HG02678 (cell line): Measurements from ENCODE around the gene MRPS34.
A peak's percentile ranks its signal among the peaks of the same experiment; 100 is the strongest.

Experiments
- ATAC-seq: cut with Tn5 transposase; IDR thresholded peaks from one replicate; pipeline ENCODE4 v1.9.1; 2021; ENCODE audit warnings: mild to moderate bottlenecking, moderate library complexity; ENCODE audit not compliant: unreplicated experiment

The MRPS34 gene

DNA sequence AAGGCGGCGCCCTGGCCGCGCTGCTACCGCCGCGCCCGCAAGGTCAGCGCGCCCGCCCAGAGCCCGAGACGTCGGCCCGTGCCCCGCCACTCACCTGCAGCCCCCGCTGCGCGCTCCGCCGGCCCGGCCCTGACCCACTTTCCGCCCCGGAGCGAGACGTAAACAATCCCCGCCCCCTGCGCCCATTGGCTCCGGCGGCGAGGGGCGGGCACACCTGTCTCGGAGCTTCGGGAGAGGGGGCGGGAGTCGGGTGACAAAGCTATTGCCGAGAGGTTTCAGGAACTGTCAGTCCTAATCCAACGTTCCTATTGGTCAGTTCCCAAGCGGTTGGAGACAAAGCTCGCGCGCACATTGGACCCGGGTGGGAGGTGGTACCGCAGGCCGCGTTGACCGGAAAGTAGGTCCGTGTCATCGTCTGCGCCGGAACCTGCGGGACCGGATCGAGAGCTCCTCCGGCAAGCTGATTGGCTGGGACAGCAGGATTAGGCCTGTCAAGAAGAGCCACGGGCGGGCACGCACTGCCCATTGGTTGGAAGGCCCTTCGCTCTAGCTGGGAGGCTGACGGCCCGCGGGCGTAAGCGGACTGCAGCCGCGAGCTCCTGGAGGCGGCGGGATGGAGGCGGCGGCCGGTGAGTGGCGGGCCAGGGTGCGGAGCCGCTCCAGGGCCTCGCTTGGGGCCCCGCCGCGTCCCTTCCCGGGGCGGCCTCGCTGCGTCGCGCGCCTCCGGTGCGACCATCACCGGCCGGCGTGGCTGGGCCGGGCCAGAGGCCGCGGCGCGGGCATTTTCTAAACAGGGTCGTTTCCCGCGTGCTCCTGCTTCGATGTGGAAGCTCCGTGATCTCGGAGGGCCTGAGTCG lies 9.7 kb upstream of the MRPS34 start, which contains the start of the genes NUBP2 and SPSB3:
NUBP2 (plus strand) TSS at position 553 of the 857 bp plus-strand sequence; CDS start at position 614, 61 bp downstream.
SPSB3 (minus strand) TSS at position 164 of the 857 bp plus-strand sequence. CDS start 1,088 bp downstream, outside the sequence.
- ATAC-seq = peak; percentile 86

DNA sequence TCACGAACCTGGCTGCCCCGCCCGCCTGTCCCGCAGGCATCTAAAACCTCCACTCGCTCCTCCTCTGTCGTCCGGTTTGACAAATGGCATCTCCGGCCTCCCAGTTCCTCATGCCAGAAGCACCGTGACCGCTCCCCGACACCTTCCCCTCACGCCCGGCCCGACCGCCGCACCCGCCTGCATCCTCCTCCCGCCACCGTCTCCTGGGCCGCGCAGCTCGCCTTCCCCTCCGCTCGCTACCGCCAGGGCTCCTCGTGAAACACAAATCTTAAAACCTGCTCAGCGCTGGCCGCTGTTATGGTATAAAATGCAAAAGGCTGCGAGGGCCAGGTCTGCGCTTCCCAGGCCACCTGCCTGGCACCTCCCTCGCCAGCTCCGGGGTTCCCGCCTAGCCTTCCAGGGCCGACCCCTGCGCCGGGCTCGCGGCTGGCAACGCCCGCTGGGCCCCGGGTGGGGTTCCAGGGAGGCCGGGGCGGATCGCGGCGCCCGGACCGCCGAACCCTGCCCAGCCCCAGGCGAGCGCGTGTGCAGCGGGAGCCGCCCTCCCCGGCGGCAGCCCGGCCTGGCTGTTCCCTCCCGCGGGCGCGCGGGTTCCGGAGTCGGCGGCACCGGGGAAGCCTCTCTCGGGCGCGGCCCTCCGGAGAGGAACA lies 8.9 kb upstream of the MRPS34 start:
- ATAC-seq = peak; percentile 2

GRCh38 chr16:1781254-1781653 lies 8.3 kb upstream of the MRPS34 start:
- ATAC-seq = no peak

DNA sequence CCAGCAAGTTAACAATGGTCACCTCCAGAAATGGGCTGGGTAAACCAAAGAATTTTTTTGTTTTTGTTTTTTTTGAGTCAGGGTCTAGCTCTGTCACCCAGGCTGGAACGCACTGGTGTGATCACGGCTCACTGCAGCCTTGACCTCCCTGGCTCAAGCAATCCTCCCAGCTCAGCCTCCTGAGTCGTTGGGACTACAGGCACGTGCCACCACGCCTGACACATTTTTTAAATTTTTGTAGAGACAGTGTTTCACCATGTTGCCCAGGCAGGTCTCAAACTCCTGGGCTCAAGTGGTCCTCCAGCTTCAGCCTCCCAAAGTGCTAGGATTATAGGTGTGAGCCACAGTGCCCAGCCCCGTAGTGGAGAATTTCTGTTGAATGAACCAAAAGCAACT lies 7.7 kb upstream of the MRPS34 start:
- ATAC-seq = no peak

DNA sequence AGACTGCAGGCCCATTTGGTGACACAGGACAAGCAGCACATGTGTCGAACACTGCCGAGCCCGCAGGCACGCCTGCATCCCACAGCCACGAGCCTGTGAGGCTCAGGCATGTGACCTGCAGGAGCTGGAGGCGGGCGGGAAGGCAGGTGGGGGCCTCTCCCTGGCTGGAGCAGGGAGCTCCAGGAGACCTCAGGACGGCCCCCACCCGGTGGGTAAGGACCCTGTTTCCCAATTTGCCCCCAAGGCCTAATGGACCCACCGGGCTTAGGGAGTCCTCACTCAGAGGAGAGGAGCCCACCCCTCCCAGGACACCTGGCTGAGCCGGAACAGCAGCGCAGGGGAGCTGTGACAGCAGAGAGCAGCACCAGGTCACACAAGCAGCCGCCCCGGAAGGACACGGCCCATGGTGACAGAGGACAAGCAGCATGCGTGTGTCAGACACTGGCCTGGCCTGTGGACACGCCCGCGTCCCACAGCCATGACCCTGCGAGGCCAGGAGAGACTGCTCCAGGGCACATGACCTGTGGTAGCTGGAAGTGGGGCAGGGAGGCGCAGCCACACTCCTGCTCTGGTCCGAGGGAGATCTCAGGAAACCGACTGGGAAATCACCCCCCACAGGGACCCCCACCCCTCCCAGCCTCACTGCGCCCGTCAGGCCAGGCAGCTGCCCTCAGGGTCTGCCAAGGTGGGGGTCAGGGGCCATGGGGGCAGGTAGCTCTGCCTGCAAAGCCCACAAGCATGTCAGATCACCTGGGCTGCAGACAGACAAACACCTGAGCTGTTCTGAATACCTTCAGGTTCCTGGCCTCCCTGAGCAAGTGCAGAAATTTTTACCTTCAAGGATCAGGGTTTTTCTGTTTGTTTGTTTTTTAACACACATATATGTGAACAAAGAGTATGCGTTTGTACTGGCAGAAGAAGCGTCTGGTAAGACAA lies 7.1 kb upstream of the MRPS34 start:
- no peak for ATAC-seq

- ATAC-seq = no peak
These were observed 6.3 kb upstream of the MRPS34 start for GRCh38 chr16:1779234-1779701.

GRCh38 chr16:1778200-1779179 lies 5.6 kb upstream of the MRPS34 start:
- ATAC-seq = no peak

- ATAC-seq = no peak
These were observed 4.7 kb upstream of the MRPS34 start for GRCh38 chr16:1777375-1778199.

GRCh38 chr16:1776991-1777374 lies 4.0 kb upstream of the MRPS34 start:
- no peak for ATAC-seq

GRCh38 chr16:1776672-1776955 lies 3.7 kb upstream of the MRPS34 start:
- no peak for ATAC-seq

DNA sequence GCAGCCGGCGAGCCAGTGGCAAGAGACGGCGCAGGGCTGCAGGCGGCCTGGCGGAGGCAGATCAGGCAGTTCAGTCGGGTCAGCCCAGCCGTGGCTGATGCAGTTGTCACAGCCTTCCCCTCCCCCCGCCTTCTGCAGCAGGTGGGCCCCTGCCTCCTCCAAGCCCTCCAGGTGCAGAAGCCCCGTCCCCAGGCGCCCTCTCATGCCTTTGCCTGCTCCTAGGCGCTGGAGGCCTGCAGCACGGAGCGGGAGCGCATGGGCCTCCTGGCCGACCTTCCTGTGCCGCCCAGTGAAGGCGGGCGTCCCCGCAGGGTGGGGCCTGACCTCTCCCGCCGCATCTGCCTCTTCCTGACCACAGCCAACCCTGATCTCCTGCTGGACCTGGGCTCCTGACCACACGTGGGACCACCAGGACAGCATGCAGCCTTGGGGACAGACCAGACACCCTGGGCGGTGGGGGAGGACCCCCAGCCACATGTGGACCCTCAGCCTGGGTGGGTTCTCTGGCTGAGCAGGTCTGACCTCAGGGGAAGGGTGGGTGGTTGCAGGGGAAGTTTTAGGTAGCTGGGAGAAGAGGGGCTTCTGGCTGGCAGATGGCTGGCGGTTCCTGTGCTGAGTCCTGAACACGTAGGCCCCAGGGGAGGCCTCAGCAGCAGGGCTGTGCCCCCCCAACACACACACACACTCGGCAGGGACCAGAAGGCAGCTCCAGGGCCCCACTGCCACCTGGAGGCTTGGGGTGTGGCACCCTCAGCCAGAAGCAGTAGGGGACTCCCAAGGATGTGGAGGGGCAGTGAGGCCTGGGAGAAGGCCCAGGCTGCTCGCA lies 3.1 kb upstream of the MRPS34 start:
- no peak for ATAC-seq

GRCh38 chr16:1775006-1775845 lies 2.3 kb upstream of the MRPS34 start:
- ATAC-seq = no peak

DNA sequence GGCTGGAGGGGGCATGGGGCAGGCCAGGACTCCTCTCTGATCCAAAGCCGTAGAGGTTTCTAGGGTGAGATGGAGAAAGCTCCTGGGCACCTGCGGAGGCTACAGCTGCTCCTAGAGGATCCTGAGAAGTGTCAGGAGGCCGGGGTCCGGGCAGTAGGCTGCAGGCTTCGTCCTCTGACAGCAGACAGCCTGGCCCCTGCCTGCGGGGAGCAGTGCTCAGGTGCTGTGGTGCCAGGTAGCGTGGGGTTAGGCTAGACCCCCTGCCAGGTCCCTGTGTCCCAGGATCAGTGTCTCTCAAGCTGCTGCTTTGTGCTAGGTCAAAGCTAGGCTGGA lies 1.5 kb upstream of the MRPS34 start:
- no peak for ATAC-seq

GRCh38 chr16:1773703-1774447 lies 941 bp upstream of the MRPS34 start:
- ATAC-seq = no peak

GRCh38 chr16:1772362-1772907 lies 499 bp downstream of the MRPS34 start, which contains the start of gene EME2:
Gene EME2, plus strand, starts transcription at chr16:1772810. Its CDS starts 418 bp downstream, at chr16:1773228.
- ATAC-seq = peak; percentile 14

DNA sequence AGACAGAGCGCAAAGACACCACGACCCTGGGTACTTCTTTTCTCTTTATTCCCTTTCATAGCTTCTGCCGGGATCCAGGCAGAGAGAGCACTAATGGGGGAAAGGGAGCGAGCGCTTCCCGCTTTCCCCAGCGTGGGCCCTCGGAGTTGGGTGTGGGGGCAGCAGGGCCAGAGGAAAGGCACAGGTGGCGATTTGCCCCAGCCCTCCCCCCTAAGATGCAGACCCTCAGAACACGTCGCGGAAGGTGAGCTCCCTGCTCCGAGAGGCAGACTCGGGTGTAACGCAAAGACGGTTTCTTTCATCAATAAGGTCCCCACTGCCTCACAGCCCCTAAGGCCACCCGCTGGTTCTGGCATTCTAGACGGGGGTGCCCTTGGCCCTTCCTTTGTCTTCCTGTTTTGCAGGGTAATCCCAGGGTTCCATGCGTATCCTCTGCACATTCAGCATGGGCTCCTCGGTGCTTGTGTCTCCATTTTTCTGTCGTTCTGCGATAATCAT lies 1.0 kb downstream of the MRPS34 start:
- ATAC-seq = no peak
